ENCODE measurements around the gene UGT1A4.

GRCh38 chr2:233803994-233804393 is 85.5 kb downstream of the UGT1A4 start:
- TF ChIP-seq CTCF (IDR thresholded peaks at IDR 0.05), result no peak
- no peak for TF ChIP-seq POLR2A (IDR thresholded peaks at IDR 0.05)

Measured in stomach (tissue), 4 donors.